Upper lobe of right lung (tissue), 1 donor: ENCODE data around the gene NDUFA8. TPM values are rescaled to one million over a fixed set of nuclear protein-coding genes. Genes with fewer than 3 reads are reported as not detected.

ENCODE experiments used
- ATAC-seq: fragments of 200-7000 bp; cut with Tn5 transposase; one replicate; pipeline ENCODE4 v1.9.1; 2020; ENCODE audit warnings: mild to moderate bottlenecking, moderate library complexity
- DNase-seq: peaks from one replicate; pipeline ENCODE4 v3.0.0-alpha.2; 2020
- H3K27ac ChIP-seq: fragments of 200-600 bp; one replicate; pipeline ENCODE4 v1.8.0; 2022
- H3K27me3 ChIP-seq: fragments of 200-600 bp; one replicate; pipeline ENCODE4 v1.8.0; 2022; ENCODE audit warnings: mild to moderate bottlenecking
- H3K36me3 ChIP-seq: fragments of 200-600 bp; one replicate; pipeline ENCODE4 v1.8.0; 2022
- H3K4me1 ChIP-seq: fragments of 200-600 bp; one replicate; pipeline ENCODE4 v1.8.0; 2022
- H3K4me3 ChIP-seq: fragments of 200-600 bp; one replicate; pipeline ENCODE4 v1.8.0; 2022; ENCODE audit warnings: mild to moderate bottlenecking
- H3K9me3 ChIP-seq: fragments of 200-600 bp; one replicate; pipeline ENCODE4 v1.8.0; 2022
- CTCF ChIP-seq: fragments of 200-600 bp; IDR thresholded peaks from one replicate; pipeline ENCODE4 v1.8.0; 2022; ENCODE audit warnings: antibody characterized with exemption
- intact Hi-C: fragments of 100-400 bp; cut with DNase I; formaldehyde crosslinking; loops from one replicate; pipeline ENCODE4 v1.11.0; 2022
- total RNA-seq: library from RNA; stranded (reverse); fragmentation: NEBNext Ultra II Directional; extraction: Animal tissue kit (Norgen Biotek cat#: 25700); gene quantifications from one replicate; pipeline ENCODE4 v1.2.1, GENCODE V29; 2021
- donor health status: DM: no; HTN: yes; CAD: no; lungs with severe emphysema.

Gene NDUFA8
- total RNA-seq, 1 donor from 2014 or later = 41.5 TPM

- Histone ChIP-seq H3K4me1 (no peaks in the 10 kb centered on the region), H3K36me3 (no peaks in the 10 kb centered on the region), H3K27ac (no peak overlapping the region), H3K9me3 (no peaks in the 10 kb centered on the region), H3K4me3 (no peak overlapping the region), H3K27me3 (no peaks in the 10 kb centered on the region)
- DNase-seq (no peak), ATAC-seq (no peak)
- TF ChIP-seq CTCF = no peak
- intact Hi-C loops = no loop called here
Observed at GRCh38 chr9:122111413-122112085, 48.0 kb downstream of the NDUFA8 start.

GRCh38 chr9:122110100-122110833, 49.3 kb downstream of the NDUFA8 start:
- Histone ChIP-seq H3K36me3 (no peaks in the 10 kb centered on the region), H3K27ac (no peak overlapping the region), H3K27me3 (no peaks in the 10 kb centered on the region), H3K4me1 (no peaks in the 10 kb centered on the region), H3K4me3 (no peak overlapping the region), H3K9me3 (no peaks in the 10 kb centered on the region)
- DNase-seq (no peak), ATAC-seq (no peak)
- intact Hi-C loops = no loop called here
- TF ChIP-seq CTCF = no peak

- intact Hi-C loops = no loop called here
- H3K4me1 ChIP-seq = no peaks in the 10 kb centered on the region
- DNase-seq = no peak
- no peaks in the 10 kb centered on the region for H3K9me3 ChIP-seq
- TF ChIP-seq CTCF = no peak
- no peaks in the 10 kb centered on the region for H3K36me3 ChIP-seq
- ATAC-seq = no peak
- H3K27ac ChIP-seq = no peak overlapping the region
- no peaks in the 10 kb centered on the region for H3K27me3 ChIP-seq
- no peak overlapping the region for H3K4me3 ChIP-seq
Observed at GRCh38 chr9:122109035-122109813, 50.4 kb downstream of the NDUFA8 start.

- Histone ChIP-seq H3K36me3 (no peaks in the 10 kb centered on the region), H3K27me3 (no peaks in the 10 kb centered on the region), H3K4me1 (no peaks in the 10 kb centered on the region), H3K27ac (no peak overlapping the region), H3K4me3 (no peak overlapping the region), H3K9me3 (no peaks in the 10 kb centered on the region)
- no peak for TF ChIP-seq CTCF
- no peak for ATAC-seq
- DNase-seq = no peak
- intact Hi-C loops = no loop called here
Observed at GRCh38 chr9:122107291-122107805, 52.2 kb downstream of the NDUFA8 start.

GRCh38 chr9:122106576-122106975, 53.0 kb downstream of the NDUFA8 start:
- H3K36me3 ChIP-seq = no peaks in the 10 kb centered on the region
- H3K9me3 ChIP-seq = no peaks in the 10 kb centered on the region
- no peak for ATAC-seq
- intact Hi-C loops = no loop called here
- no peak overlapping the region for H3K27ac ChIP-seq
- TF ChIP-seq CTCF = no peak
- no peaks in the 10 kb centered on the region for H3K27me3 ChIP-seq
- H3K4me3 ChIP-seq = no peak overlapping the region
- no peak for DNase-seq
- H3K4me1 ChIP-seq = no peaks in the 10 kb centered on the region
